ENCODE data around the gene RAC3.

The RAC3 gene

DNA sequence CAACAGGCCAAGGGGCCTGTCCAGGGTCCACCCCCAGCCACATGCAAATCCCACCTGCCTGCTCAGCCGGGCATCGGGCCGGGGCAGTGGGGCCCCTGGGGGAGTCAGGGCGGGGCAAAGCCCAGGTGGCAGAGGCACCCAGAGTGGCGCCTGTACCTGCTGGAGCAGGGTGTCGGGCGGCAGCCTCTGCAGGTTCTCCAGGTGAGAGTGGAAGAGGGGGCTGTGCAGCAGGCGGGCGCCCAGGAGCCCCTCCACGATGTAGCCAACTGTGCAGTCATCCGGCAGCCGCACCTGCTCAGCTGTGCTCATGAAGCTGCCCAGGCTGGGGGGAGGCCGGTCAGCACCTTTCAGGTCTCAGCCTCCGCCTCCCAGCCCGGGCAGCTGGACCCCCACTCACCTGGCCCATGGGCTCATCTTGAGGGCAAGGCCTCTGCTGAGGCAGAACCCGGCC, 18.1 kb downstream of the RAC3 start:
- no peaks in the 10 kb centered on the region for H3K27me3 Mint-ChIP-seq
- H3K9me3 Mint-ChIP-seq (ENCODE audit: low read depth): no peaks in the 10 kb centered on the region
- peaks cover 13% of the 10 kb centered on the region for H3K4me1 Mint-ChIP-seq (ENCODE audit: low read depth)
- no peak overlapping the region for H3K27ac Mint-ChIP-seq
- no peak overlapping the region for H3K4me3 Mint-ChIP-seq
- no peaks in the 10 kb centered on the region for H3K36me3 Mint-ChIP-seq

DNA sequence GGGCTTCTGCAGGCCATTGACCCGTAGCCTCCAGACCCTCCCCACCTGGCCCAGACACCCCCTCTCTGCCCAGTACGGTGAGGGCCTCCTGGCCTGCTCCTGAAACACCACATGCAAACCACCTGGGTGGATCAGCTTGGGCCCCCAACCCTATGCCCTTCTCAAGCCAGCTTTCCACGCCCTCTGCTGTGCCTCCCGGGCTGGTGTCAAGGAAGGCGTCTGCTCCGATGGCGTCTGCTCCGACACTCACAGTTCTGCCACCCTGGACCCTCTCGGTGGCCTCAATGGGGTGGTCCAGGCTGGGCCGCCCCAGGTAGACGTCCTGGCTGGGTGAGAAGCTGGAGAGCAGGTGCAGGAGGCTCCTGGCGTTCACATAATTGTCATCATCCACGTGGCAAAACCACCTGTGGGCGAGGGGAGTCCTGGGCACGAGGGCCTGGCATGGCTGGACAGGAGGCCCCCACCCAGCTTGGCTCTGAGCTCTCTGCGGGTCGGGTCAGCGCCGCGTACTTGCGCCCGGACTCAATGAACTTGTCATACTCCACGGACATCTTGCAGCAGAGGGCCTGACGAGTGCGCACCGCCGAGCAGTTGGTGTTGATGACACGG, 18.8 kb downstream of the RAC3 start:
- H3K27me3 Mint-ChIP-seq: no peaks in the 10 kb centered on the region

DNA sequence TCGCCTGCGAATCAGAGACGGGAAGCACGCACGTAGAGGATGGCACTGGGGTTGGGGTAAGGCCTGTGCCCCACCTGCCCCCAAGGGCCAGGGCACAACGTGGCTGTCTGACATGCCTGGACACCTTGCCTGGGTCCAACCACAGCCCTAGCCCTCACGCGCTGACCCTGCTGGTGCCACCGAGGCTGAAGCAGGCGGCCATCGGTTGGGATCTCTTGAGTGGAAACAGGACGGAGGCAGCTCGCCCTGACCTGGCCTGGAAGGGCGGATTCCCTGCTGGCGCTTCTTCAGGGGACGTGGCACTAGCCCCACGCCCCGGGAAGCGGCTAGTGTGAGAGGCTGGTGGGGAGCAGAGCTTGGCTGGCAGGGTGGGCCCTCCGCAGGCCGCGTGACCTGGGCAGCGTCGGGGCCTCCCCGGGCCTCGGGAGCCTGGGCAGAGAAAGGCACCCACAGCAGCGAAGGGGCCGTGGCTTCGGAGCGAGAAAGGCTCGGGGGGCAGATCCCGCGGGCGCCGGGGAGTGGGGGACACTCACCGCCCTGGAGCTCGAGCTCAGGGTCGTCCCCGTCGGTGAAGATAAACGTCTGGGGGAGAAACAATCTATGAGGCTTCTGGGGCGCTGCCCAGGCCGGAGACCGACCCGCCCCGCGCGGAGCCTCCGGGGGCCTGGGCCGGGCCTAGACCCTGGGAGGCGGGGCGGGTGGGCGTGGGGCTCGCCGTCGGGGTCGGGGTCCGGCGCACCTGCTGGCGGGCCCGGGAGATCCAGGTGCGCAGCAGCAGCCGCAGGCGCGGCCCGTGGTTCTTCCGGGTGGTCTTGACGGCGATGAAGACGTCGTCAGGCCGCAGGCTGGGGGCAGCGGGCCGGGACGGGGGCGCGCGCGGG, 19.5 kb downstream of the RAC3 start:
- no peaks in the 10 kb centered on the region for H3K9me3 Mint-ChIP-seq (ENCODE audit: low read depth)
- H3K4me3 Mint-ChIP-seq: peak overlapping the region; percentile 83
- H3K36me3 Mint-ChIP-seq: no peaks in the 10 kb centered on the region
- H3K27ac Mint-ChIP-seq: peak overlapping the region; percentile 8
- no peaks in the 10 kb centered on the region for H3K27me3 Mint-ChIP-seq
- peaks cover 13% of the 10 kb centered on the region for H3K4me1 Mint-ChIP-seq (ENCODE audit: low read depth)

More for the DNA sequence above, 18.8 kb downstream of the RAC3 start:
- H3K36me3 Mint-ChIP-seq: no peaks in the 10 kb centered on the region
- peak overlapping the region; percentile 83 for H3K4me3 Mint-ChIP-seq
- H3K27ac Mint-ChIP-seq: no peak overlapping the region
- H3K9me3 Mint-ChIP-seq (ENCODE audit: low read depth): no peaks in the 10 kb centered on the region
- H3K4me1 Mint-ChIP-seq (ENCODE audit: low read depth): peaks cover 13% of the 10 kb centered on the region

DNA sequence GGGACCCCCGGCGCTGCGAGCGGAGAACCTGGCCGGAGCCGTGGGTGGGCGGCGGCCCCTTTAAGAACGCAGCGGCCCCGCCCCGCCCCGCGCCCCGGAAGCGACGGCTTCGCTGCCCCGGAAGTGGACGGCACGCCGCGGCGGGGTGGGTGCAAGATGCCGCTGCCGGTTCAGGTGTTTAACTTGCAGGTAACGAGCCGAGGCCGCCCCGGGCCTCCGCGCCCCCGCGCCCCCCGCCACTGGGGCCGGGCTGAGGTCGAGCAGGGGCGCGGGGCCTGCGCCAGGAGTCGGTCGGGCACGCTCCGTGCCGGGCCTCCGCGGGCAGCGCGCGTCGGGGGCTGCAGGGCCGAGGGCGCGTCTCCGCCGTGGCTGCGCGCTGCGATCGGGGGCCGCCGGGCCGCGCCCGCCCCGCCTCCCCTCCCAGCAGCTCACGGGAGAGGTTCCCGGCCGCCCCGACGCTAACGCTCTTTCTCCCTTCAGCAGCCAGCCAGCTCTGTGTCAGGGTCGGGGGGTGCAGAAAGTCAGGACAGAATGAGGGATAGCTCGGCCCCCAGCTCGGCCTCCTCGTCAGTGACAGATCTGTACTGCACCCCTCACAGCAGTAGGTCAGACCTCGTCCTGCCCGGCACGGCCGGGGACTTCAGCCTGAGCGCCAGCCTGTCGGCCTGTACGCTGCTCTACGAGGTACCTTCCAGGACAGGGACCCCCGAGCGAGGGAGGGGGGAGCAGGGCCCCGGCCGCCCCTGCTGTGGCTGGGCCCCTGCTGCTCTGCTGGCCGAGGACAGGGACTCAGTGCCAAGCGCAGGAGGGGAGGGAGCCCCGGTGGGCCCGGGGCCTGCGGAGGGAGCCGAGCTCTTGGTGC, 20.5 kb downstream of the RAC3 start, which contains the start of the genes GPS1 and RFNG:
TSS of gene GPS1 (plus strand) at position 123 of the 862 bp plus-strand sequence. CDS start at position 157, 34 bp downstream.
TSS of gene RFNG (minus strand) at position 36 of the 862 bp plus-strand sequence. CDS start 45 bp downstream, outside the sequence.
- H3K36me3 Mint-ChIP-seq: no peaks in the 10 kb centered on the region
- no peaks in the 10 kb centered on the region for H3K9me3 Mint-ChIP-seq (ENCODE audit: low read depth)
- H3K4me3 Mint-ChIP-seq: peak within 1 kb of the TSS; percentile 88
- H3K4me1 Mint-ChIP-seq (ENCODE audit: low read depth): peaks cover 13% of the 10 kb centered on the region
- H3K27ac Mint-ChIP-seq: peak within 1 kb of the TSS; percentile 79
- H3K27me3 Mint-ChIP-seq: no peaks in the 10 kb centered on the region

DNA sequence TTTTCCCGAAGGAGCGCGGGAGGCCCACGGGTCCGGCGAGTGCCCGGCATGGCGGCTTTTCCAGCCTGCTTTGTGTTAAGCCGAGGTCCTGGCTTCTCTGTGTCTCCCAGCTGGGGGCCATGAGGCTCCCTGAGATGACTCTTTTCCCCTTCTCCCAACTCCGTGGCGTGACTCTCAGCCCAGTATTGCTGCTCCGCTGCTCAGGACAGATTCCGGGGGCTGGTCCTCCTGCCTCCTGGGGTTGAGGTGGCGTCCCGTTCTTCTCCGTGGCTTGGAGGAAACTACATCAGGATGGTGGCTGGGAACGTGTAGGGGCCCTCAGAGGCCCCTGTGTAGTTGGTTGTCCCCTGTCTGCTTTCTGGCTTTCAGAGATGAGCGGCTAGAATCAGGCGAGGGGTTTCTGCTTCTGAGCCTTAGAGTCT, 21.2 kb downstream of the RAC3 start:
- Mint-ChIP-seq H3K9me3 (ENCODE audit: low read depth) (no peaks in the 10 kb centered on the region), H3K4me3 (peak overlapping the region; percentile 84), H3K27ac (no peak overlapping the region), H3K36me3 (no peaks in the 10 kb centered on the region), H3K27me3 (no peaks in the 10 kb centered on the region), H3K4me1 (ENCODE audit: low read depth) (peaks cover 12% of the 10 kb centered on the region)

DNA sequence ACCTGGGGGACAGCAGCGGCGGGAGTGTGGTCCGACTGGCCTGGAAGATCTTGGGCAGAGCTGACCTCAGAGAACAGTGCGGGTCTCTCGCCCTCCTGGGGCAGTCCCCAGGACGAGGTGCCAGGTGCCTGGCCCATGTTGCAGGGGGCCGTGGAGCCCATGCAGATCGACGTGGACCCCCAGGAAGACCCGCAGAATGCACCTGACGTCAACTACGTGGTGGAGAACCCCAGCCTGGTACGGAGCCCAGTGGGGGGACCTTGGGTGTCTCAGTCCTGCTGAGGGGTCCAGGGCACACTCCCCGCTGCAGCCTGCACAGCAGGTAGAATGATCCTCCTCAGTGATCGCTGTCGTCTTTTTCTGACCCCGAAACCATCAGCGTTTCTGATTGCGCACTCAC, 21.7 kb downstream of the RAC3 start:
- peaks cover 12% of the 10 kb centered on the region for H3K4me1 Mint-ChIP-seq (ENCODE audit: low read depth)
- peak overlapping the region; percentile 84 for H3K4me3 Mint-ChIP-seq
- no peaks in the 10 kb centered on the region for H3K9me3 Mint-ChIP-seq (ENCODE audit: low read depth)
- no peaks in the 10 kb centered on the region for H3K27me3 Mint-ChIP-seq
- no peaks in the 10 kb centered on the region for H3K36me3 Mint-ChIP-seq
- no peak overlapping the region for H3K27ac Mint-ChIP-seq

DNA sequence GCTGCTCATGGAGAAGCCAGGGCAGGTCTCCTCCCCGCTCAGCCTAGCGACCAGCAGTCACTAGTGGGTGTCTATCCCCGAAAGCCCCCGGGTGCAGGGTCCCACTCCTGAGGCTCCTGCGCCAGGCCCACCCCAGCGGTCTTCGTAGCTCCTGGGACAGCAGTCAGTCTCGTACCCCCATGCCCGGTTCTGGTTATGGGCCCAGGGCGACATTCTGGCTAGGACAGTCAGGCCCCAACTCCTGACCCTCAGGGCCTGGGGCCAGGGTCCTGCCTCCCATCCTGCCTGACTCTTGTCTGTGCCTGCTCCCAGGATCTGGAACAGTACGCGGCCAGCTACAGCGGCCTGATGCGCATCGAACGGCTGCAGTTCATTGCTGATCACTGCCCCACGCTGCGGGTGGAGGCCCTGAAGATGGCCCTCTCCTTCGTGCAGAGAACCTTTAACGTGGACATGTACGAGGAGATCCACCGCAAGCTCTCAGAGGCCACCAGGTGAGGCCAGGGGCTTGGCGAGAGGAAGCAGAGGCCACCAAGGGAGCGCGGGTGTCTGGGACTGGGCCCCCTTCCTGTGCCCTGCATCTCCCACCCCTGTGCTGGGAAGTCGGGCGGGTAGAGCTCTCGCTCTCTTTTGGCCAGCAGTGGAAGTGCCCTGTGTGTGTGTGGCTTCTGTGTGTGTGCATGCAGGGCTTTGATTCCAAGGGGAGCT, 22.2 kb downstream of the RAC3 start:
- no peaks in the 10 kb centered on the region for H3K9me3 Mint-ChIP-seq (ENCODE audit: low read depth)
- H3K36me3 Mint-ChIP-seq: no peaks in the 10 kb centered on the region
- H3K4me1 Mint-ChIP-seq (ENCODE audit: low read depth): peaks cover 12% of the 10 kb centered on the region
- no peaks in the 10 kb centered on the region for H3K27me3 Mint-ChIP-seq
- no peak overlapping the region for H3K27ac Mint-ChIP-seq
- peak overlapping the region; percentile 84 for H3K4me3 Mint-ChIP-seq

DNA sequence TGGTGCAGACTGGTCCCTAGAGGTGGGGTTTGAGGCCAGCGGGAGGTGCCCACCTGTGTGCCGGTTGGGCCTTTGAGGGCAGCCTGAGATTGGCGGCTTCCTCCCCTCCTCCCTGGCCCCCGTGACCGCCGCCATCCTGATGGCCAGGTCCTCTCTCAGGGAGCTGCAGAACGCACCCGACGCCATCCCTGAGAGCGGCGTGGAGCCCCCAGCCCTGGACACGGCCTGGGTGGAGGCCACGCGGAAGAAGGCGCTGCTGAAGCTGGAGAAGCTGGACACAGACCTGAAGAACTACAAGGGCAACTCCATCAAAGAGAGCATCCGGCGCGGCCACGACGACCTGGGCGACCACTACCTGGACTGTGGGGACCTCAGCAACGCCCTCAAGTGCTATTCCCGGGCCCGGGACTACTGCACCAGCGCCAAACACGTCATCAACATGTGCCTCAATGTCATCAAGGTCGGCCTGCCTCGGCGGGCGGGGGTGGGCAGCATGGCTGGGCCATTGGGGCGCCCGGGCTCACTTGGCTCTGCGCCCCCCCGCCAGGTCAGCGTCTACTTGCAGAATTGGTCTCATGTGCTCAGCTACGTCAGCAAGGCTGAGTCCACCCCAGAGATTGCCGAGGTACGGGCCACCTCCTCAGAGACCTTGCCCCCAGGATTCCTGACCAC, 23.0 kb downstream of the RAC3 start:
- H3K27ac Mint-ChIP-seq: no peak overlapping the region
- no peaks in the 10 kb centered on the region for H3K36me3 Mint-ChIP-seq
- H3K27me3 Mint-ChIP-seq: no peaks in the 10 kb centered on the region
- no peaks in the 10 kb centered on the region for H3K9me3 Mint-ChIP-seq (ENCODE audit: low read depth)
- H3K4me3 Mint-ChIP-seq: peak overlapping the region; percentile 13
- H3K4me1 Mint-ChIP-seq (ENCODE audit: low read depth): peaks cover 12% of the 10 kb centered on the region

DNA sequence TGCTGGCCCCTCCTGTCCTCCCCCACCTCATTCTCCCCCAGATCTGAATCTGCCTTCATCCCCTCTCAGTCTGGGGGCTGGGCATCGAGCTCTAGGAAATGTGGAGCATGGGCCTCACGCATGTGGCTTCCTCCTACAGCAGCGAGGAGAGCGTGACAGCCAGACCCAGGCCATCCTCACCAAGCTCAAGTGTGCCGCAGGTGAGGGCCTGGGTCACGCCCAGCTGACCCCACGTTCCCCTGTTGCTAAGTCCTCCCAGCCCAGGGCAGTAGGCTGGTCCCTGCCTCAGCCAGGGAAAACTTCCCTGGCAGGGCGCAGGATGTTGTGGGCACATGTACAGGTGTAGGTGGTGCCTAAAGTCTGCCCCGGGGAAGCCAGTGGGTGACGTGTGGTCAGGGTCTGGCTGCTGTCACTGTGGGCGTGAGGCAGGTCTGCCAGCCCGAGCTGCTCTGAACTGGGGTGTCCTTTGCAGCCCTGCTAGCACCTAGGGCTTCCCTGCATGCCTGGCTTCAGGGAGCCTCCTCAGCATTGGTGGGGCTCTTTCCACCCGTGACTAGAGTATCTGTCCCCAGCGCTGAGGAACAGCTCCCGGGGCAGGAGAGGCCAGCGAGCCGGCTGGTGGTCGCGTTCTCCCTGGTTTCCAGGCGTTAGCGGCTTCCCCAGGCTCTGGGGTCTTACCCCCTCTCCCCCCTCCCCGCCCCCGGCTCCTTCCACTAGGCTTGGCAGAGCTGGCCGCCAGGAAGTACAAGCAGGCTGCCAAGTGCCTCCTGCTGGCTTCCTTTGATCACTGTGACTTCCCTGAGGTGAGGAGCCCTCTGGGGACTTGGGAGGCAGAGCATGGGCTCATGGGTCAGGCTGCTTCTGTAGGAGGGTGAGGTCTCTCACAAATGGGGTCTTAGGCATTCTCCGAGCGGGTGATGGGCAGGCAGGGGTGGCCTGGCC, 23.8 kb downstream of the RAC3 start:
- Mint-ChIP-seq H3K27ac (no peak overlapping the region), H3K4me3 (peak overlapping the region; percentile 13)

DNA sequence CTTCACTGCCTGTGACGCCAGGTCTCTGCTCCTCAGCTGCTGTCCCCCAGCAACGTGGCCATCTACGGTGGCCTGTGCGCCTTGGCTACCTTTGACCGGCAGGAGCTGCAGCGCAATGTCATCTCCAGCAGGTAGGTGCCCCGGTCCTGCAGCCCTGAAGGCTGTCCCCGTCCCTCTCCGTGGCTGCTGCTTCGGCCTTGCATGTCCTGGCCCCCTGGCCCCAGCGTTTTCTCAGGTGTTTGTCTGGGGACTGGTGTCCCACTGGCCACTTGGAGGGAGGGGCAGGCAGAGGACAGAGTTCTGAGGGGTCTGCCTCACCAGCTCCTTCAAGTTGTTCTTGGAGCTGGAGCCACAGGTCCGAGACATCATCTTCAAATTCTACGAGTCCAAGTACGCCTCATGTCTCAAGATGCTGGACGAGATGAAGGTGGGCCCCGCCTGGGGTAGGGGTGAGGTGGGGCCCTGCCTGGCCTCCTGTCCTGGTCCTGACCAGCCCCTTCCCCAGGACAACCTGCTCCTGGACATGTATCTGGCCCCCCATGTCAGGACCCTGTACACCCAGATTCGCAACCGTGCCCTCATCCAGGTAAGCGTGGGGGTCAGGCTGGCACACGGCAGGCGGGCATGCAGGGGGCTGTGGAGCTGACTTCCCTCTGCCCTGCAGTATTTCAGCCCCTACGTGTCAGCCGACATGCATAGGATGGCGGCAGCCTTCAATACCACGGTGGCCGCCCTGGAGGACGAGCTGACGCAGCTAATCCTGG, 24.7 kb downstream of the RAC3 start:
- Mint-ChIP-seq H3K27me3 (no peaks in the 10 kb centered on the region), H3K4me1 (ENCODE audit: low read depth) (peaks cover 5% of the 10 kb centered on the region), H3K27ac (no peak overlapping the region), H3K36me3 (no peaks in the 10 kb centered on the region), H3K9me3 (ENCODE audit: low read depth) (no peaks in the 10 kb centered on the region), H3K4me3 (no peak overlapping the region)

More for the DNA sequence above, 23.8 kb downstream of the RAC3 start:
- no peaks in the 10 kb centered on the region for H3K36me3 Mint-ChIP-seq
- H3K9me3 Mint-ChIP-seq (ENCODE audit: low read depth): no peaks in the 10 kb centered on the region
- H3K27me3 Mint-ChIP-seq: no peaks in the 10 kb centered on the region
- peaks cover 11% of the 10 kb centered on the region for H3K4me1 Mint-ChIP-seq (ENCODE audit: low read depth)

DNA sequence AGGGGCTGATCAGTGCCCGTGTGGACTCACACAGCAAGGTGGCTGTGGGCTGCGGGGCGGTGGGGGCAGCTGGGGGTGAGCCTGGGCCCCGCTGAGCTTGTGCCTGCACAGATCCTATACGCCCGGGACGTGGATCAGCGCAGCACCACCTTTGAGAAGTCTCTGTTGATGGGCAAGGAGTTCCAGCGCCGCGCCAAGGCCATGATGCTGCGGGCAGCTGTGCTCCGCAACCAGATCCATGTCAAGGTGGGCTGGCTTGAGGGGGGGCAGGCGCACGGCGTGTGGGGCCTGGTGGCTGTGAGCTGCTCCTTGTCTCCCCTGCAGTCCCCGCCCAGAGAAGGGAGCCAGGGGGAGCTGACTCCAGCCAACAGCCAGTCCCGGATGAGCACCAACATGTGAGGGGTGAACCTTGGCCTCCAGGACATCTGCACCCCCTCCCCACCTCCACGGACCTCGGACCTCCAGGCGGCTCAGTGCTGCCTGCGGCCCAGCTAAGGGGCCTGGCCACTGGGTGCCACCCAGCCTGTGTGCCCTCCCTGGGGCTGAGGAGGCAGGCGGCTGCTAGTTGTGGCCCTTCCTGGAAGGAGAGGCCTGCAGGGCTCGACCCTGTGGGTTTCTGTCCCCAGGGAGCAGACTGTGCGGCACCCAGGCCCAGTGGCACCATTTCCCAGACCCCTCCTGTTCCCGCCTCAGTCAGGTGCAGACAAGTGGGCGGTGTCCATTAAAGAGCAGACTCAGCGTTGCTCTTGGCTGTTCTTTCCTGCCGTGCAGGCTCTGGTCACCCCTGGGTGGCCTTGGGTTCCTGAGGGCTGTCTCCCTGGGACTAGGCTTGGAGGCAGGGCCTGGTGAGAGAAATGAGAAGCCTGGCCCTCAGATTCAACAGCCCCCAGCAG, 25.5 kb downstream of the RAC3 start:
- Mint-ChIP-seq H3K4me3 (no peak overlapping the region), H3K36me3 (no peaks in the 10 kb centered on the region), H3K27ac (no peak overlapping the region), H3K4me1 (ENCODE audit: low read depth) (peaks cover 5% of the 10 kb centered on the region), H3K9me3 (ENCODE audit: low read depth) (no peaks in the 10 kb centered on the region), H3K27me3 (no peaks in the 10 kb centered on the region)

All from activated naive CD8-positive, alpha-beta T cell (primary cell).